A549 (cell line): ENCODE measurements around the gene TEKTIP1.

ENCODE experiments used
- CBX8 ChIP-seq: fragments of 200-600 bp; sonication (generic); IDR thresholded peaks from 2 replicates; pipeline ENCODE4 v1.6.1; 2016
- CTCF ChIP-seq: fragments of >200 bp; sonication (Bioruptor Twin); formaldehyde crosslinking; IDR thresholded peaks from 3 replicates; pipeline ENCODE4 v1.5.1; 2016
- E2F6 ChIP-seq: IDR thresholded peaks from 2 replicates; pipeline ENCODE4 v1.6.1; 2012; ENCODE audit warnings: low read depth, borderline replicate concordance
- ELK1 ChIP-seq: fragments of 150-350 bp; IDR thresholded peaks from 2 replicates; pipeline ENCODE4 v1.6.1; 2014; ENCODE audit warnings: low read depth, mild to moderate bottlenecking, low read length
- KDM1A ChIP-seq: fragments of 200-600 bp; sonication (generic); IDR thresholded peaks from 2 replicates; pipeline ENCODE4 v1.6.1; 2016; ENCODE audit warnings: low read depth, mild to moderate bottlenecking
- MAX ChIP-seq: IDR thresholded peaks from 2 replicates; pipeline ENCODE4 v1.6.1; 2012
- MYC ChIP-seq: IDR thresholded peaks from 2 replicates; pipeline ENCODE4 v1.6.1; 2012; ENCODE audit warnings: mild to moderate bottlenecking, inconsistent platforms, low read length, improper control_type of control experiment, borderline replicate concordance
- NPAS2 ChIP-seq: fragments of 250-450 bp; sonication (Bioruptor Pico); IDR thresholded peaks from 2 replicates; pipeline ENCODE4 v1.8.0; 2022; ENCODE audit warnings: mild to moderate bottlenecking, moderate library complexity, borderline replicate concordance
- POLR2A ChIP-seq: IDR thresholded peaks from 2 replicates; pipeline ENCODE4 v1.6.1; 2012; ENCODE audit warnings: mild to moderate bottlenecking, low read length
- ZNF302 ChIP-seq: fragments of 250-450 bp; sonication (Bioruptor Pico); IDR thresholded peaks from 2 replicates; pipeline ENCODE4 v1.9.0; 2021; ENCODE audit warnings: inconsistent platforms, mild to moderate bottlenecking, moderate library complexity

GRCh38 chr19:3555653-3556422, 16.9 kb downstream of the TEKTIP1 start:
- TF ChIP-seq CTCF (no peak), MAX (no peak), NPAS2 (no peak), ZNF302 (CRISPR knock-in tag) (no peak), ELK1 (no peak), KDM1A (no peak), E2F6 (no peak), MYC (no peak), CBX8 (no peak), POLR2A (no peak)
